OCI-LY7 (cell line): ENCODE results near the gene CNTN1. TPM values are rescaled to one million over a fixed set of nuclear protein-coding genes. Genes with fewer than 3 reads are reported as not detected.

Experiments used
- BruUV-seq: library from RNA; stranded (reverse); fragments of 400-500 nt; replicated peaks from 2 replicates; lab custom pipeline; 2021; lab: Mats Ljungman, UMichigan
- CTCF ChIA-PET: fragments of 300-600 bp; sonication (Branson Sonifier 250); formaldehyde crosslinking; loops from one replicate; lab custom pipeline; 2022; ENCODE audit warnings: antibody characterized with exemption; ENCODE audit not compliant: unreplicated experiment; lab: Charles Lee
- POLR2A ChIA-PET: fragments of 300-600 bp; sonication (Branson Sonifier 250); formaldehyde crosslinking; loops from one replicate; lab custom pipeline; 2022; ENCODE audit warnings: antibody characterized with exemption; lab: Charles Lee
- DNase-seq: peaks from one replicate; pipeline ENCODE4 v3.0.0-alpha.2; 2015; ENCODE audit warnings: low spot score
- H2AFZ ChIP-seq: fragments of 200-600 bp; sonication (generic), shearing (Covaris generic); 2 replicates; pipeline ENCODE4 v1.6.1; 2014; ENCODE audit warnings: mild to moderate bottlenecking, antibody characterized with exemption, low read length, moderate library complexity
- H3K27ac ChIP-seq: fragments of 200-600 bp; sonication (generic); 2 replicates; pipeline ENCODE4 v1.5.1; 2014; ENCODE audit warnings: mixed run types, low read depth, mild to moderate bottlenecking, moderate library complexity, low read length, inconsistent platforms; ENCODE audit not compliant: poor library complexity, severe bottlenecking
- H3K36me3 ChIP-seq: fragments of 200-600 bp; sonication (generic); 2 replicates; pipeline ENCODE4 v1.6.1; 2014; ENCODE audit warnings: mild to moderate bottlenecking, antibody characterized with exemption, low read length, moderate library complexity, mixed read lengths; ENCODE audit not compliant: insufficient read depth
- H3K4me1 ChIP-seq: fragments of 200-600 bp; sonication (generic); 2 replicates; pipeline ENCODE4 v1.5.1; 2014; ENCODE audit warnings: mild to moderate bottlenecking, low read length; ENCODE audit not compliant: insufficient read depth, poor library complexity, severe bottlenecking
- H3K4me2 ChIP-seq: fragments of 200-600 bp; sonication (generic); 2 replicates; pipeline ENCODE4 v1.6.1; 2014; ENCODE audit warnings: mild to moderate bottlenecking, low read length
- H3K4me3 ChIP-seq: fragments of 200-600 bp; sonication (generic); 2 replicates; pipeline ENCODE4 v1.5.1; 2014; ENCODE audit warnings: mild to moderate bottlenecking, low read depth, low read length; ENCODE audit not compliant: poor library complexity, severe bottlenecking
- H3K79me2 ChIP-seq: fragments of 200-600 bp; sonication (generic); 2 replicates; pipeline ENCODE4 v1.6.1; 2016; ENCODE audit warnings: low read depth, mild to moderate bottlenecking, low read length, moderate library complexity, mixed read lengths; ENCODE audit not compliant: insufficient read depth
- H3K9me2 ChIP-seq: fragments of 200-600 bp; sonication (generic); 2 replicates; pipeline ENCODE4 v1.6.1; 2016; ENCODE audit warnings: mild to moderate bottlenecking, low read length, mixed read lengths; ENCODE audit not compliant: insufficient read depth
- H3K9me3 ChIP-seq: fragments of 200-600 bp; sonication (generic); 2 replicates; pipeline ENCODE4 v1.6.1; 2014; ENCODE audit warnings: mild to moderate bottlenecking, mixed run types, low read length, mixed read lengths
- H4K20me1 ChIP-seq: fragments of 200-600 bp; sonication (generic); 2 replicates; pipeline ENCODE4 v1.6.1; 2014; ENCODE audit warnings: mild to moderate bottlenecking, antibody characterized with exemption, low read length, moderate library complexity, mixed read lengths; ENCODE audit not compliant: insufficient read depth
- CTCF ChIP-seq: fragments of 200-600 bp; sonication (generic); conservative IDR thresholded peaks from 2 replicates; pipeline ENCODE4 v1.5.1; 2014; ENCODE audit warnings: mild to moderate bottlenecking, antibody characterized with exemption, low read length, moderate library complexity, mixed read lengths
- EZH2phosphoT487 ChIP-seq: fragments of 200-600 bp; sonication (generic); IDR thresholded peaks from 2 replicates; pipeline ENCODE4 v1.6.1; 2018; ENCODE audit warnings: low read depth, borderline replicate concordance, mild to moderate bottlenecking, mixed run types, antibody characterized with exemption, low read length, moderate library complexity, mixed read lengths
- intact Hi-C: fragments of 100-400 bp; cut with micrococcal nuclease; formaldehyde crosslinking; loops from one replicate; pipeline ENCODE4 v1.10.0; 2022; ENCODE audit not compliant: unreplicated experiment
- total RNA-seq, 2 experiments: library from RNA; depleted of rRNA in 1 of 2; stranded (reverse); fragments of >200 nt in 1 of 2; shearing (Covaris generic) in 1 of 2; gene quantifications; 2 replicates each; pipeline ENCODE4 v1.2.3, GENCODE V29; 2014 to 2022

Gene CNTN1
- total RNA-seq, 2 experiments from 2014 or later = not detected

DNA sequence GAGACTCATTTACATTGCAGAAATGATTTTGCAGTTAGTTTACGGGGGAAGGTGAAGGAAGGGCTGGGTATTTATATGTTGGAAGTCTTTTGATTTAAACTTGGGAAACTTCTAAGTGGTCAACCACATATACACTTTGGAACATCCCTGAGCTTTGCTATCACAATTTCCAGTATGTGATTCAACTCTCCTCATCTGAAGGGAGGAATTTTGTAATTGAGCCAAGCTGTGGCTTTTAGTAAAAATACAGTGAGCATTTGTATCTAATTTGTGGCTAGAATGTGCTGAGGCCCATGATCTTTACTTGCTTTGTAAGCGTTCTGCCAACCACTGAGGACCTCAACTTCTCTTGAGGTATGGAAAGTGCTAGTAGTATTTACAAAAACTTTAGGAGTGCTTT, 260.8 kb downstream of the CNTN1 start:
- Histone ChIP-seq H3K36me3 (no peaks in the 10 kb centered on the region), H3K4me2 (no peak overlapping the region), H2AFZ (no peak overlapping the region), H3K4me3 (no peak overlapping the region), H3K9me3 (no peaks in the 10 kb centered on the region), H3K79me2 (no peaks in the 10 kb centered on the region), H3K4me1 (no peaks in the 10 kb centered on the region), H4K20me1 (no peaks in the 10 kb centered on the region), H3K9me2 (no peaks in the 10 kb centered on the region), H3K27ac (no peak overlapping the region)
- DNase-seq = no peak
- ChIA-PET POLR2A (interaction anchor here (0.6 kb wide), 1 partner anchor 1976 kb away, joined by 3 read pairs; no protein-coding TSS in a partner anchor), CTCF (no interaction called here)
- no peak for TF ChIP-seq EZH2phosphoT487
- TF ChIP-seq CTCF = no peak
- BruUV-seq = no TSS peak
- intact Hi-C loops = no loop called here

DNA sequence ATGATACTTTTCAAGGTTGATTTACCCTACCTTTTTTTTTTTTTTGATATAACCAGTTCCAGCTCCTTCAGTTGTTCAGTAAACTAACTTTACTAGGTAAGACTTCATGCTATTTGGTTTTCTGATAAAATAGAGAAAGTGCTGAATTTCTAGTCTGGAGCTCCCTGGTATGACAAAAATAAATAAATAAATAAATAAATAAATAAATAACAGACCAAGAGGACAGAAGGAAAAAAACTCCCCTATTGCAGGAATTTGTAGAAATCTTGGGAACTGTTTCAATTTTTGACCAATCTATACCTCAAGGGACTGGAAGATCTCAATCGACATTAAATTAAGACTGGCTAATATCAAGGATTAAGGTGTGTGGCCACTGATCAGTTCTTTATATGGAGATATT, 265.2 kb downstream of the CNTN1 start:
- intact Hi-C loops = no loop called here
- no TSS peak for BruUV-seq
- Histone ChIP-seq H3K27ac (no peak overlapping the region), H3K4me2 (no peak overlapping the region), H2AFZ (no peak overlapping the region), H3K4me3 (no peak overlapping the region), H3K9me3 (no peaks in the 10 kb centered on the region), H4K20me1 (no peaks in the 10 kb centered on the region), H3K9me2 (no peaks in the 10 kb centered on the region), H3K36me3 (no peaks in the 10 kb centered on the region), H3K4me1 (no peaks in the 10 kb centered on the region), H3K79me2 (no peaks in the 10 kb centered on the region)
- TF ChIP-seq CTCF (no peak), EZH2phosphoT487 (no peak)
- no peak for DNase-seq
- ChIA-PET CTCF (no interaction called here), POLR2A (interaction anchor here (0.7 kb wide), 3 partner anchors 56 to 1555 kb away, joined by 3 to 5 read pairs (median 3); no protein-coding TSS in a partner anchor)

DNA sequence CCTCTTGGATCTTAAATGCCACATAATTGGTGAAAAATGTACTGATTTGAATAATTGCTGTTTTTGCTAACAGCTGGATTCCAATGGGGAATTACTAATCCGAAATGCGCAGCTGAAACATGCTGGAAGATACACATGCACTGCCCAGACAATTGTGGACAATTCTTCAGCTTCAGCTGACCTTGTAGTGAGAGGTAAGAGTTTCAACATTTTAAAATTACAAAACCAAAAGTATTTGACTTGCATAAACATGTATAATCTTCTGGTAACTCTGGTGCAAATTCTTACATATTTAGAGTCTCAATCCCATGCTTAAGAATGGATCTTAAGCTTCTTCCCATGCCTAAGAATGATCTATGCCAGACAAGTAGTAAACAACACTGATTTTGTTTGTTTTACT, 266.8 kb downstream of the CNTN1 start:
- ChIA-PET POLR2A (interaction anchor here (0.7 kb wide), 1 partner anchor 672 kb away, joined by 3 read pairs; no protein-coding TSS in a partner anchor), CTCF (no interaction called here)
- Histone ChIP-seq H3K27ac (no peak overlapping the region), H3K9me3 (no peaks in the 10 kb centered on the region), H3K9me2 (no peaks in the 10 kb centered on the region), H3K4me1 (no peaks in the 10 kb centered on the region), H3K36me3 (no peaks in the 10 kb centered on the region), H3K79me2 (no peaks in the 10 kb centered on the region), H3K4me2 (no peak overlapping the region), H3K4me3 (no peak overlapping the region), H2AFZ (no peak overlapping the region), H4K20me1 (no peaks in the 10 kb centered on the region)
- no peak for DNase-seq
- BruUV-seq = no TSS peak
- intact Hi-C loops = no loop called here
- no peak for TF ChIP-seq CTCF
- TF ChIP-seq EZH2phosphoT487 = no peak
